GM18511 (cell line): ENCODE data around the gene USP11.
A peak's percentile ranks its signal among the peaks of the same experiment; 100 is the strongest.

Experiments used
- ATAC-seq: cut with Tn5 transposase; IDR thresholded peaks from one replicate; pipeline ENCODE4 v1.9.1; 2021; ENCODE audit warnings: mild to moderate bottlenecking, moderate library complexity; ENCODE audit not compliant: unreplicated experiment

The USP11 gene

DNA sequence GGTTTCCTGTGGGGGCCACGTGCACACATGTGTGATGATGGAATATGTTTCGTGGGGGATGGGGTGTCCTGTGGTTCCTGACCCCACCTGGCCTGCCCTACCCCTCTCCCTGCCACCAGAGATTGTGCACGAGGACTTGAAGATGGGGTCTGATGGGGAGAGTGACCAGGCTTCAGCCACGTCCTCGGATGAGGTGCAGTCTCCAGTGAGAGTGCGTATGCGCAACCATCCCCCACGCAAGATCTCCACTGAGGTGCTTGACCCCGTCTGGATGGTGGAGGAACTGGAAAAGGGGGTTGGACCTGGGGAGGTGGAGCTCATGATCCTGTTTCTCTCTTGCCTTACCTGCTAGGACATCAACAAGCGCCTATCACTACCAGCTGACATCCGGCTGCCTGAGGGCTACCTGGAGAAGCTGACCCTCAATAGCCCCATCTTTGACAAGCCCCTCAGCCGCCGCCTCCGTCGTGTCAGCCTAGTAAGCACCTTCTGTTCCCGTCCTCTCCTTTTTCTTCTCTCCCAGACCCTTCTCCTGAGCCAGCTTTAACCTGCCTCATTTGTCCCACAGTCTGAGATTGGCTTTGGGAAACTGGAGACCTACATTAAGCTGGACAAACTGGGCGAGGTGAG lies 8.4 kb upstream of the USP11 start:
- ATAC-seq = no peak

DNA sequence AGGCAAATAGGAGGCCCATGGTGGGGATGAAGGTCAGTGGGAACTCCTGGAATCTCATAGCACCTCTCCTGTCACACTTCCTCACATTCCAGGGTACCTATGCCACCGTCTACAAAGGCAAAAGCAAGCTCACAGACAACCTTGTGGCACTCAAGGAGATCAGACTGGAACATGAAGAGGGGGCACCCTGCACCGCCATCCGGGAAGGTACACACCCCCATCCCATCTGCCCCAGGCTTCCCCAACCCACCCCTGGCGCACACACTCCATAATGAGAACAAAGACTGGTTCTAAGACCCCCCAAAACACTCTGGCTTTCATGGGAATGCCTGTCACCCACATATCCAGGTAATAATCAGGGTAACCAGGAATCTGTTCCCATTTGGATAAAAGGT lies 7.9 kb upstream of the USP11 start:
- ATAC-seq = no peak

DNA sequence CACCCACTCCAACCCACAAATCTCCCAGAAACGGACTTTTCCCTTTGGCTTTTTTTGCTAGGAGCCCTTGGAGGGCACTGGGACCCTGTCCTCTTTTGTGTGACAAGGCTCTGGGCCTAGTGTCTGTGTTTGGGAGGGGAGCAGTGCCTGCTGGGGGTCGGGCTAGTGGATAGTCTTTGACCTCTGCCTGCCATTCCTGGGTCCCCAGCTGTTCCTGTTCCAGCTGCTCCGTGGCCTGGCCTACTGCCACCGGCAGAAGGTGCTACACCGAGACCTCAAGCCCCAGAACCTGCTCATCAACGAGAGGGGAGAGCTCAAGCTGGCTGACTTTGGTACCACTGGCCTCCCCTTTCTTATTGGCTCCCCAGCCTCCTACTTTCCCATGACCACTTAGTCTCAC lies 6.7 kb upstream of the USP11 start:
- ATAC-seq = no peak

DNA sequence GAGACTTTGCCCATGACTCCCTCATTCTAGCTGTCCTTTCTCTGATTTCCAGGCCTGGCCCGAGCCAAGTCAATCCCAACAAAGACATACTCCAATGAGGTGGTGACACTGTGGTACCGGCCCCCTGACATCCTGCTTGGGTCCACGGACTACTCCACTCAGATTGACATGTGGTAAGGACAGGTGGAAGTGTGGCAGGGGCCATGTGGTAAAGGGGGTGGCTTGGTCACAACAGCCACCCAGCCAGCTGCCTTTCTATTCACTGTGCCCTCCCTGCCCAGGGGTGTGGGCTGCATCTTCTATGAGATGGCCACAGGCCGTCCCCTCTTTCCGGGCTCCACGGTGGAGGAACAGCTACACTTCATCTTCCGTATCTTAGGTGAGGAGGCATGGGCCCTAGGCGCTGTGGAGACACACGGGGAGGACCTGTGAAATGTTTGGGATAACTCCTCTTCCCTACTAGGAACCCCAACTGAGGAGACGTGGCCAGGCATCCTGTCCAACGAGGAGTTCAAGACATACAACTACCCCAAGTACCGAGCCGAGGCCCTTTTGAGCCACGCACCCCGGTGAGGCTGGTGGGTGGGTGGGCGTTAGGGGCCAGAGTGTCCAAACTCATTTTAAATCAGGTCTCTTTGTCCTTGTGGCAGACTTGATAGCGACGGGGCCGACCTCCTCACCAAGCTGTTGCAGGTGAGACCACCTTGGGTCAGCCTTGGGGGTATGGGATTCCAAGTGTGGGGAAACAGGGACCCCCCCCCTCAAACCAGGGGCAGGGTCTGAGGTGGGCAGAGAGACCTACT lies 6.1 kb upstream of the USP11 start:
- ATAC-seq = no peak

DNA sequence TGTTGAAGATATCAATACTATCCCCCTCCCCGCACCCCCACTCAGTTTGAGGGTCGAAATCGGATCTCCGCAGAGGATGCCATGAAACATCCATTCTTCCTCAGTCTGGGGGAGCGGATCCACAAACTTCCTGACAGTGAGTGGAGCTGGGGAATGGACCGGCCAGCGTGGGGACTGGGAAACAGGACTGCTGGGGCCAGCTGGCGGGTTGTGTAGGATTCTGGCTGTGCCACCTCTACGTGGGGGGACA lies 5.5 kb upstream of the USP11 start:
- no peak for ATAC-seq

DNA sequence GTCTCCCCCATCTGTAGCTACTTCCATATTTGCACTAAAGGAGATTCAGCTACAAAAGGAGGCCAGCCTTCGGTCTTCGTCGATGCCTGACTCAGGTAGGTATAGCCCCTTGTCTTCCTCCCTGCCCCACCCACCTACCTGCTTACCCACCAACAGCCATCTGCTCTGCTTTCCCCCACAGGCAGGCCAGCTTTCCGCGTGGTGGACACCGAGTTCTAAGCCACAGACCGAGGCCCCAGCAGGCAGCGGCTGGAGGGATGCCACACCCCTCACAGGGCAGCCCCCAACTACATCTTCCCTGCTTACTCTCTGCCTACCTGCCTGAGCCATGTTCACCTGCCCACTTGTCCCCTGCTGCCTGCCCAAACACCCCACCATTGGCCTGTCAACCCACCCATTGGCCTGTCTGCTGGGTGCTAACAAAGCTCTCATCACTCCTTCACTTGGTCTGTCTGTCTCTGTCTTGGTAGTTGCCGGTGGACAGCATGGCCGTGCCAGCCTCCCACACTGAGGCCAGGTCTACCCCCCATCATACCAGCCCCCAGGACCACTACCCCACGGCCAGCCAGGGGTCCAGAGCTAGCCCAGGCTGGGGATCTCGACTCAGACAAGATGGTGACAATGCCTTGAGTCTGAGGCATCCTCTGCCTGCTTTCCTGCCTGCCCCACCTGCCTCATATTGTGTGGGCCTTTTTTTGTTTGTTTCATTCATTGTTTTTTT lies 4.1 kb upstream of the USP11 start:
- no peak for ATAC-seq

DNA sequence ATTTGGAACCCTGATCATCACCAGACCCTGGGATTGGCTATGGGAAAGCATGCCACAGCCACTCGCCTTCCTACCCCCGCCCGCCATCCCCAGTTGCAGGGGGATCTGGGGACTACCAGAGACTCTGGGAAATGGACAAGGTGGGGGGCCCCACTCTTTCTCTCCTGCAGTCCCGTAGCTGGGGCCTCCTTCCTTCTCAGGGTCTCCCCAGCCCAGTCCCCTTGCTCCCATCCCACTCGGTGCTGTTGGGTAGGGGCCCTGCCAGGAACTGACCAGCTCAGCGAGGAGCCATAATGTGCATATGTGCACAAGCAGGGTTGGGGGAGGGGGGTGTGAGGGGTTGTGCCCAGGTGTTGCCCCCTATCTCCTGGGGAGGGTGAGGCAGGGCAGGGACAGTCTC lies 3.4 kb upstream of the USP11 start:
- no peak for ATAC-seq

DNA sequence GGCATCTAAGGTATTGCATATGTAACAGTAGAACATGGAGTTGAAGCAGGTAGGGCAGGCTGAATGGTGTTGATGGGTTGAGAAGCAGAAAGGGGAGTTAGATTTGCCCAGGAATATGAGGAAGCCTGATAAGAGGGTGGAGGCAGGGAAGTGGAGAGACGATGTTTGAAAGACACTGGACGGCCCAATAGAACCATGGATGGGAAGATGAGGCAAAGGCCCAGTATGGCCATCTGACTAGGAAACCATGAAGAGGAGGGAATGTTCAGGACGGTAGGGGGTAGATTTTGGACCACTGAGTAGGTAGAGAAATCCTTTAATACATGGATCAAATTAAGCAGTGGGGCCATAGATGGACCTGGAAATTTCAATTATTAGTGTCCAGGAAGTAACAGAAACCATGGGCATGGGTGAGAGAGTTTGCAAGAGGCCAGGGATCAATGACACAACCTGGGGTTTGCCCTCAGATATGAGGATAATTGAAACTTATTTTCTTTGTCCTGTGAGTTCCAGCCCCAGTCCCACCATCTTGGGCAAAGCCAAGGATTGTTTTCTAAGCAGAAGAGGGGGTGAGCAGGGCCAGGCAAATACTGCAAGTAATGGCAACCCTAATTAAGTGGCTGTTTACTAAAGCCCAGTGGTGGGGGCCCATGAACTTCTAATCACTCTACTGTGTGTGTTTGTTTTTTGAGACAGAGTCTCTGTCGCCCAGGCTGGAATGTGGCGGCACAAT lies 2.5 kb upstream of the USP11 start:
- no peak for ATAC-seq

DNA sequence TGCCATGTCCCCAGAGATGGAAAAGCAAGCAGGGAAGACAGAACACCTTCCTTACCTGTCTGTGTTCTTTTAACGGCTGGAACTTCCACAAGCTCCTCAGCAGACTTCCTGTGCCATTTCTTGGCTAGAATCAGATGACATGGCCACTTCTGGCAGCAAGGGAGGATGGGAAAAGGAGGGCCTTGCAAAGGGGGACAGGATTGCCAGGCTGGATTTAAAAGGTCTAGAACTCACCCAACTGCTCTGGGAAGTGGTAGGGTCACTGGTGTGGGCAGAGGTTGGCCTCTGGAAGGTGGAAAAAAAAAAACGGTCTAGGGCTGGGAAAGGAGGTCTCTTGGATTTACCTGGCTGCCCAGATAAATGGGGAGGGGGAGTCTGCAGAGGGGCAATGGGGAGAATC lies 1.6 kb upstream of the USP11 start:
- no peak for ATAC-seq

DNA sequence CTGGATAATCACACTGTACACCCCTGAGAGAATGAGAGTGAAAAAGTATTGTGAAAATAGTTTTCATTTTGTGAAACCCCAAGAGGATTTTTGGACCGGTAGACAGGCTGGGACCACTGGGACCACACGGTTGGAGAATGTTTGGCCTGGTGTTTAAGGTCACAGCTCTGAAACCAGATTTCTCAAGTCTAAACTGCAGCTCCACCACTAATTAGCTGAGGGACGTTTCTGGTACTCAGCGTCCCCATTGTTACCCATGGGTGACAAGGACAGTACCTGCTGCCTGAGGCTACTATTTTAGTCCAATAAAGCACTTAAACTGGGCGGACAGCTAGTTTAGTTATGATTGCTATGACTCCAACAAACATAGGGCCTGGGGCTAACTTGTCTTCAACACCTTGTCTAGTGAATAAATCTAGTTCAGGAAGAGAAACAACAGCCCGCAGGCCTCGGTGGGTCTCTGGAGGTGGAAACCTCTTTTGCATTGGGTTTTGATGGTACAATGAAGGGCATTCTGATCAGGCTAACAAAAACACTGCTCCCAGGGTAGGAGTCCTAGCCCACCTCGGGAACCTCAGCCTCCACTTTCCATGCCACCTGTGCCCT lies 509 bp upstream of the USP11 start:
- ATAC-seq = no peak

DNA sequence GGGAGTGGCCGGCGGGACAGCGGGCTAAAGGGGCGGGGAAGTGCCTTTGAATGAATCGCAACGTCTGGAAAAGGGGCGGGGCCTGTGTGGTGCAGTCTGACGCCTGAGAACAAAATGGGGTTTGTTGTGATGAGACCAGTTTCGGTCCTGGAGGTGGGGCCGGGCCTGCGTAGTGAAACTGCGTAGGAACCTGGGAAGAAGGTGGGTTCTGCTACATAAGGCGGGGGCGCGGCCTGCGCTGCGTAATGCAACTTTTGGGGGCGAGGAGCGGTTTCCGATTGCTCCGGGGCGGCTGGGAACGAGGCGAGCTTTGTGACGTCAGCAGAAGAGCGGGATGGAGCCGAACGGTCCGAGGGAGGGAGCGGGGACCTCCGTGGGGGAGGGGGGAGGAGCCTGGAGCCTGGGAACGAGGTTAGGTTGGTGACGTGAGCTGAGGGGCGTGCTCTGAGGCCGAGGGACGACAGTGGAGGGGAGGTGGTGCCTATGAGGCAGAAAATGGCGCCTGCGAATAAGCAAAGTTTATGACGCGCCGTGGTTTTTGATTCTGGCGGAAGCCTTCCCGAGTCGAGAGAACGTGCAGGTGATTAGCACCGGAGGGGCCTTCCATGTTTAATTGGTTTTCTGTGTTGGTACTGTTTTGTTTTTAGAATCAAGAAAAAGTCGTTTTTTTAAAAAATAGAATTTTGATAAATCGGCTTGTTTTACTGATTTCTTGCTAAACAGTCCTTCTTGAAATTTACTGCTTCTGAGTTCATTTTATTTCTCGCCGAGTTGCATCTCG lies 714 bp downstream of the USP11 start:
- peak; percentile 91 for ATAC-seq

DNA sequence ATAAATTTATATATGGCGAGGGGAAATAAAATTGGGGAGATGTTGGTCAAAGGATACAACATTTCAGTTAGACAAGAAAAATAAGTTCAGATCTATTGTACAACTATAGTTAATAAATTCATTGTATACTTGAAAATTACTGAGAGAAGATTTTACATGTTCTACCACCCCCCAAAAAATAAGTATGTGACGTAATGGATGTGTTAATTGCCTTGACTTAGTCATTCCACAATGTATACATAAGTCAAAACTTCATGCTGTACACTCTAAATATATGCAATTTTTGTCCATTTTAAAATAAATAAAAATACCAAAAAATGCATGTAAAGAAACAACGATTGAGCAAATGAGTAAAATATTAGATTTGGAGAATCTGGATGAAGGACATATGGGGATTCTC lies 1.8 kb downstream of the USP11 start:
- no peak for ATAC-seq

DNA sequence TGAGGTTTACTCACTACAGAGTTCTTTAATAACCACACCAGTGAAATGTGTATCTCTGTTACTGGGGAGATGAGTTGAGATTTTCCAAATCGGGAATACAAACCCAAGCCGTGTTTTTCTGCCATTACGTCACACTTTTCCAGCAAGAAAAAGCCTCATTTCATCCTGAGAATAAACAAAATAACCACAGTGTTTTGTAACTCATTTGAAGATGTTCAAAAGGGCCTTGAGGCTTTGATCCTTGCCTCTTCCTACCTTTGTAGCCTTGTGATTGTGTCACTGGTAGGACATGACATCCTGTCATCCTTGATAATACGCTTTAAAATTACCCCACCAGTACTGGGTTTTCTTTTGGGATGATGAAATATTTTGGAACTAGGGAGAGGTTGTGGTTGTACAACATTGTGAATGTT lies 2.9 kb downstream of the USP11 start:
- ATAC-seq = no peak

DNA sequence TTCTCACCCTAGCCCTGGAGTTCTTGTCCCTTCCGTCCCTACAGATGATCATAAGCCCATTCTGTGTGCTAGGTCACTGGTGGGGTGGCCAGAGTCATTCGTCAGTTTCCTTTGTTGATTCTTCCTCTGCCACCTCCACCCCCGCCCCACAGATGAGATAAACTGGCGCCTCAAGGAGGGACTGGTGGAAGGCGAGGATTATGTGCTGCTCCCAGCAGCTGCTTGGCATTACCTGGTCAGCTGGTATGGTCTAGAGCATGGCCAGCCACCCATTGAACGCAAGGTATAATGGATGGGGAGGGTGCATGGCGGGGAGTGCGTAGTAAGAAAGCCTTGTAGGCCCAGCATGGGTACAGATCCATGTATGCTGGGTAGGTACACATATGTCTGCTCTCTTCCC lies 6.4 kb downstream of the USP11 start:
- ATAC-seq = no peak

DNA sequence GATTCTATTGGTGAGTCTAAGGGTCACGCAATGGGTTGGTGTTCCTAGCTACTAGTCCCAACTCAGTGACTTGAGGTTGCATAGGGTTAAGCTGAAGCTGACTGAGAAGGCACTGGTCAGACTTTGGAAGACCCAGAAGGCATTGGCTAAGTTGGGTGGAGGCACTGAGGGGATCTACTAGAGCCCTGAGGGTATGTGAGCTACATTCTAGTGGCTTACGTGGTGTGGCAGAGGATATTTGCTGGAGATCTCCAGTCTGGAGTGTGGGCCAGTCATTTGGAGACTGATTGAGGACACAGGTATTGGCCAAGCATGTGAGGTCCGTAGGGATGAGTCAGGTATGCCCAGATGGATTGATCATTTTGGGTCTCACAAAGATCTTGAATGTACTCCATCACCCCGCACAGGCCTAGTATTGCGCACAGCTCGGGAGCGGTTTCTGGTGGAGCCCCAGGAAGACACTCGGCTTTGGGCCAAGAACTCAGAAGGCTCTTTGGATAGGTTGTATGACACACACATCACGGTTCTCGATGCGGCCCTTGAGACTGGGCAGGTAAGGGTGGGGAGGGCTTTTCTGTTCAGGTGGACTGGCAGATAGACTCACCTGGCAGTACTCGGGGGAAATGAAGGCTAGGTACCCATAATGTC lies 7.2 kb downstream of the USP11 start:
- no peak for ATAC-seq

DNA sequence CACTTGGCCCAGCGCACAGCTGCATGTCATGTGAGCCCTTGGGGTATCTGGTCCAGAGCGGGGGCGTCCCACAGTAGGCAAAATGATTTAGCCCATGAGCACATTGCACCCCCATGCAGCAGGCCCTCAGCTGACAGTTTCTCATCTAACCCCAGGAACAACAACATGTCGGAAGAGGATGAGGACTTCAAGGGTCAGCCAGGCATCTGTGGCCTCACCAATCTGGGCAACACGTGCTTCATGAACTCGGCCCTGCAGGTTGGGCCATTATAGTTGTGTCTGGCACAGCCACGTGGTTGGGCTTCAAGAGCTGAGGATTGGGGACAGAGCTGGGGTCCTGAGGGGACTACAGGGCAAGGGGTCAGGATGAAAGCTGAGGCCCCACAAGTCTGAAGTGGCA lies 7.8 kb downstream of the USP11 start:
- ATAC-seq = no peak

DNA sequence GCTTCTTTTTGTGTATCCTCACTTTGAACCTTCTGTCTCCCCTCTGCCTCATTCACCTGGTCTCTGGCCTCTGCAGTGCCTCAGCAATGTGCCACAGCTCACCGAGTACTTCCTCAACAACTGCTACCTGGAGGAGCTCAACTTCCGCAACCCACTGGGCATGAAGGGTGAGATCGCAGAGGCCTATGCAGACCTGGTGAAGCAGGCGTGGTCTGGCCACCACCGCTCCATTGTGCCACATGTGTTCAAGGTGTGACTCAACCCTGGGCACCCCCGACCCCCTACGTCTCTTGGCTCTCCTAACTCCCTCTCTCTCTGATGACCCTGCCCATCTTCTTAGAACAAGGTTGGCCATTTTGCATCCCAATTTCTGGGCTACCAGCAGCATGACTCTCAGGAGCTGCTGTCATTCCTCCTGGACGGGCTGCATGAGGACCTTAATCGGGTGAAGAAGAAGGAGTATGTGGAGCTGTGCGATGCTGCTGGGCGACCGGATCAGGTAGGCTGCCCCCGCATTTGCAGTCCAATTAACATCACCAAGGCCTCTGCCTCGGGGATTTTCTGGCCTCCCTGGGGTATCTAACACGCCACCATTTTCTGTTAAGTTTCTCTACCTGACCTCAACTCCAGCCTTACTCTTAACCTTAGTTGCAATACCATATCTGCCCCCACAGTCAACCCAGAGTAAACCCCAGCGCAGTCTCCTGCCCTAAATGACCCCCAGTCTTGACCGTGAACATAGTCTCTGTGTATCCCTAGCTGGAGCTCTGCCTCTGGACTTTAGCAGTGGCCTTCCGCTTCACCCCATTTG lies 8.6 kb downstream of the USP11 start:
- no peak for ATAC-seq

DNA sequence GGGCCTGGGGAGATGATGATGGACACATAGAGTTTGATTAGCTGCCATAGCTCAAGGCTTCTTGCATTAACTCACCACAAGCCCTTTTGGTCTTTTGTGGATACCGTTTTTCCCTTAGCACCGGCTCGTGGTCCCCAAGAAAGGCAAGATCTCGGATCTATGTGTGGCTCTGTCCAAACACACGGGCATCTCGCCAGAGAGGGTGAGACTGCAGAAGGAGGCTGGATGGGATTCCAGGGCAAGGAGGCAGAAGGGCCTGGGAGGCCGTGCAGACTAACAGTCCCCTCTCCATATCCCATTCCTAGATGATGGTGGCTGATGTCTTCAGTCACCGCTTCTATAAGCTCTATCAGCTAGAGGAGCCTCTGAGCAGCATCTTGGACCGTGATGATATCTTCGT lies 9.5 kb downstream of the USP11 start:
- no peak for ATAC-seq

DNA sequence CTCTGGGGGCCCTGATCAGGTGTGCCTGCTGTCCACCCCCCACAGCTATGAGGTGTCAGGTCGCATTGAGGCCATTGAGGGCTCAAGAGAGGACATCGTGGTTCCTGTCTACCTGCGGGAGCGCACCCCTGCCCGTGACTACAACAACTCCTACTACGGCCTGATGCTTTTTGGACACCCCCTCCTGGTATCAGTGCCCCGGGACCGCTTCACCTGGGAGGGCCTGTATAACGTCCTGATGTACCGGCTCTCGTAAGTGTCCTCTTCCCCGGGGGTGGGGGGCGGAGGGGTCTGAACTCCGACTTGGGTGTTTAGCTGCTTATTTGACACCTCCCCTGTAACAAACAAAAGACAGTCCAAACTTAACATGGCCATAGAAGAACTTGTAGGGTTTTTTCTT lies 10.5 kb downstream of the USP11 start:
- no peak for ATAC-seq
